PC-3 (cell line): ENCODE results near the gene TBCEL. TPM values are rescaled to one million over a fixed set of nuclear protein-coding genes. Genes with fewer than 3 reads are reported as not detected.

Source experiments
- ATAC-seq: fragments of 200-7000 bp; cut with Tn5 transposase; 2 replicates; pipeline ENCODE4 v1.9.1; 2020; ENCODE audit warnings: mild to moderate bottlenecking, moderate library complexity
- BruUV-seq: library from RNA; stranded (reverse); fragments of 400-500 nt; replicated peaks from 2 replicates; lab custom pipeline; 2021; lab: Mats Ljungman, UMichigan
- CTCF ChIA-PET: fragments of 300-600 bp; sonication (Branson Sonifier 250); formaldehyde crosslinking; loops from one replicate; lab custom pipeline; 2022; ENCODE audit warnings: antibody characterized with exemption; lab: Charles Lee
- POLR2A ChIA-PET: fragments of 300-600 bp; sonication (Branson Sonifier 250); formaldehyde crosslinking; loops from one replicate; lab custom pipeline; 2022; ENCODE audit warnings: antibody characterized with exemption; ENCODE audit not compliant: unreplicated experiment; lab: Charles Lee
- DNase-seq: peaks from one replicate; pipeline ENCODE4 v3.0.0-alpha.2; 2015
- H2AFZ ChIP-seq: fragments of 300-600 bp; sonication (generic); 2 replicates; pipeline ENCODE4 v1.6.0; 2016; ENCODE audit warnings: antibody characterized with exemption, low read length
- H3F3A ChIP-seq: fragments of 300-600 bp; sonication (generic); one replicate; pipeline ENCODE4 v1.6.0; 2017; ENCODE audit warnings: antibody characterized with exemption, low read length, control low read depth, mild to moderate bottlenecking; ENCODE audit not compliant: unreplicated experiment
- H3K27ac ChIP-seq: fragments of 300-600 bp; sonication (generic); 2 replicates; pipeline ENCODE4 v1.5.1; 2016; ENCODE audit warnings: mild to moderate bottlenecking, low read length
- H3K27me3 ChIP-seq: fragments of 300-600 bp; sonication (generic); 2 replicates; pipeline ENCODE4 v1.6.1; 2016; ENCODE audit warnings: low read length, mixed read lengths
- H3K36me3 ChIP-seq: fragments of 300-600 bp; sonication (generic); 2 replicates; pipeline ENCODE4 v1.6.1; 2016; ENCODE audit warnings: low read depth, mixed run types, low read length, mixed read lengths
- H3K4me1 ChIP-seq: fragments of 300-600 bp; sonication (generic); 2 replicates; pipeline ENCODE4 v1.5.1; 2016; ENCODE audit warnings: low read length; ENCODE audit not compliant: insufficient read depth
- H3K4me2 ChIP-seq: fragments of 300-600 bp; sonication (generic); 2 replicates; pipeline ENCODE4 v1.6.0; 2016; ENCODE audit warnings: low read length
- H3K4me3 ChIP-seq: fragments of 300-600 bp; sonication (generic); 2 replicates; pipeline ENCODE4 v1.5.1; 2016; ENCODE audit warnings: mild to moderate bottlenecking, low read length, mixed read lengths
- H3K79me2 ChIP-seq: fragments of 300-600 bp; sonication (generic); 2 replicates; pipeline ENCODE4 v1.6.1; 2017; ENCODE audit warnings: low read length, mixed read lengths
- H3K9ac ChIP-seq: fragments of 300-600 bp; sonication (generic); 2 replicates; pipeline ENCODE4 v1.6.0; 2016; ENCODE audit warnings: mild to moderate bottlenecking, low read length
- H3K9me2 ChIP-seq: fragments of 300-600 bp; sonication (generic); replicated peaks from 2 replicates; pipeline ENCODE4 v1.6.1; 2016; ENCODE audit warnings: mixed run types, low read length, mixed read lengths
- H3K9me3 ChIP-seq: fragments of 300-600 bp; sonication (generic); 2 replicates; pipeline ENCODE4 v1.6.1; 2016; ENCODE audit warnings: low read length, mixed read lengths
- H4K20me1 ChIP-seq: fragments of 300-600 bp; sonication (generic); 2 replicates; pipeline ENCODE4 v1.6.1; 2016; ENCODE audit warnings: low read length, mixed read lengths
- EZH2 ChIP-seq: fragments of 300-600 bp; sonication (generic); IDR thresholded peaks from one replicate; pipeline ENCODE4 v1.6.1; 2017; ENCODE audit warnings: antibody characterized with exemption, mild to moderate bottlenecking, low read length; ENCODE audit not compliant: unreplicated experiment
- EZH2phosphoT487 ChIP-seq: fragments of 300-600 bp; sonication (generic); IDR thresholded peaks from 2 replicates; pipeline ENCODE4 v1.6.1; 2018; ENCODE audit warnings: mild to moderate bottlenecking, antibody characterized with exemption, low read length, borderline replicate concordance
- intact Hi-C: fragments of 100-400 bp; cut with micrococcal nuclease; formaldehyde crosslinking; loops from 2 replicates; pipeline ENCODE4 v1.9.0; 2023
- total RNA-seq: library from RNA; depleted of rRNA; stranded (reverse); fragments of >200 nt; gene quantifications from 2 replicates; pipeline ENCODE4 v1.2.3, GENCODE V29; 2014
- TF ChIP-seq, protein P1 (sequence below): fragments of 300-600 bp; sonication (generic); conservative IDR thresholded peaks from 2 replicates; pipeline ENCODE4 v1.5.1; 2017; ENCODE audit warnings: antibody characterized with exemption, low read depth, mild to moderate bottlenecking, low read length

TBCEL gene
- total RNA-seq, 1 experiment from 2014 or later, result 6.6 TPM

DNA sequence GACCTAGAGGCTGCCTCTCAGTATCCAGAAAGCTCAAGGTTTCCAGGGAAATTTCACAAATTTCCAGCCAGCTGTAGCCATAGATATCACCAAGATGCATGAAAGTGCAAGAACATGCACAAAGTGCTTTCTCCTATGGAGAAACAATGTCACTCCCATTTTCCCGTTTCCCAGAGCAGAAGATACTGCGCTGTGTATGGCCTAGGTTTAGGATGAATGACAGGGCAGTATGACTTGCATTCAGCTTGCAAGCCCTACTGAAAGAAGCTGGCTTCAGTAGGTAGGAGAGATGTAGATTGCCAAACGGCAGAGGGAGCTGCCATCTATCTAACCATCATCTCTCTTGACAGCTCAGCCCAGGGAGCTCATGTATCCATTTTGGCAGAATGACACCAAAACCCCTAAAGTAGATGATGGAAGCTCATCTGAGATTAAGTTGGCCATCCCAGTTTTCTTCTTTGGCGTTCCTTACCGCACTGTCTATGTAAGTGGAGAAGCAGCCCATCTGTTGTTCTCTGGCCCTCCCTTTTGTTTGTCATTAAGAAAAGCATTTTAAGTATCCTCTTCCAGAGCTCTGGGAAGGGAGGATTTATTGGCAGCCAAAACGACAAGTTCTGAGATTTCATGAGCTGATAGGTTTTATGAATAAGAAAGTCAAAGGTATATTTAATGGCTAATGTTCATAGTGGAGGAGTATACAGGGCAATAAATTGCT lies 81.7 kb downstream of the TBCEL start:
- DNase-seq, result peak; percentile 20
- no peak overlapping the region for H3K9ac ChIP-seq
- intact Hi-C loops, result no loop called here
- H3K36me3 ChIP-seq, result no peaks in the 10 kb centered on the region
- ATAC-seq, result peak; percentile 45
- H3K27ac ChIP-seq, result no peak overlapping the region
- no TSS peak for BruUV-seq
- no peak overlapping the region for H3K4me2 ChIP-seq
- H4K20me1 ChIP-seq, result no peaks in the 10 kb centered on the region
- ChIA-PET POLR2A (no interaction called here), CTCF (interaction anchor here (0.5 to 1.0 kb wide), 5 partner anchors 38 to 692 kb away, joined by 3 to 8 read pairs (median 3); no protein-coding TSS in a partner anchor)
- H3K4me1 ChIP-seq, result no peaks in the 10 kb centered on the region
- H3K79me2 ChIP-seq, result no peaks in the 10 kb centered on the region
- TF ChIP-seq EZH2 (no peak), EZH2phosphoT487 (no peak)
- TF ChIP-seq, protein P1, sequence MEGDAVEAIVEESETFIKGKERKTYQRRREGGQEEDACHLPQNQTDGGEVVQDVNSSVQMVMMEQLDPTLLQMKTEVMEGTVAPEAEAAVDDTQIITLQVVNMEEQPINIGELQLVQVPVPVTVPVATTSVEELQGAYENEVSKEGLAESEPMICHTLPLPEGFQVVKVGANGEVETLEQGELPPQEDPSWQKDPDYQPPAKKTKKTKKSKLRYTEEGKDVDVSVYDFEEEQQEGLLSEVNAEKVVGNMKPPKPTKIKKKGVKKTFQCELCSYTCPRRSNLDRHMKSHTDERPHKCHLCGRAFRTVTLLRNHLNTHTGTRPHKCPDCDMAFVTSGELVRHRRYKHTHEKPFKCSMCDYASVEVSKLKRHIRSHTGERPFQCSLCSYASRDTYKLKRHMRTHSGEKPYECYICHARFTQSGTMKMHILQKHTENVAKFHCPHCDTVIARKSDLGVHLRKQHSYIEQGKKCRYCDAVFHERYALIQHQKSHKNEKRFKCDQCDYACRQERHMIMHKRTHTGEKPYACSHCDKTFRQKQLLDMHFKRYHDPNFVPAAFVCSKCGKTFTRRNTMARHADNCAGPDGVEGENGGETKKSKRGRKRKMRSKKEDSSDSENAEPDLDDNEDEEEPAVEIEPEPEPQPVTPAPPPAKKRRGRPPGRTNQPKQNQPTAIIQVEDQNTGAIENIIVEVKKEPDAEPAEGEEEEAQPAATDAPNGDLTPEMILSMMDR, result peak; percentile 43
- no peak overlapping the region for H2AFZ ChIP-seq
- H3F3A ChIP-seq, result no peaks in the 10 kb centered on the region
- no peak overlapping the region for H3K4me3 ChIP-seq
- peaks cover 51% of the 10 kb centered on the region for H3K27me3 ChIP-seq
- no peaks in the 10 kb centered on the region for H3K9me2 ChIP-seq
- no peaks in the 10 kb centered on the region for H3K9me3 ChIP-seq

- BruUV-seq, result no TSS peak
- no peaks in the 10 kb centered on the region for H3K9me2 ChIP-seq
- H3K79me2 ChIP-seq, result no peaks in the 10 kb centered on the region
- intact Hi-C loops, result no loop called here
- H3K36me3 ChIP-seq, result no peaks in the 10 kb centered on the region
- DNase-seq, result no peak
- H3K27me3 ChIP-seq, result peaks cover 52% of the 10 kb centered on the region
- no peaks in the 10 kb centered on the region for H3K9me3 ChIP-seq
- H3K4me2 ChIP-seq, result no peak overlapping the region
- H3K27ac ChIP-seq, result no peak overlapping the region
- no peaks in the 10 kb centered on the region for H3F3A ChIP-seq
- no peak overlapping the region for H3K9ac ChIP-seq
- no peaks in the 10 kb centered on the region for H3K4me1 ChIP-seq
- POLR2A ChIA-PET, result no interaction called here
- CTCF ChIA-PET, result no interaction called here
- H2AFZ ChIP-seq, result no peak overlapping the region
- H3K4me3 ChIP-seq, result no peak overlapping the region
- TF ChIP-seq EZH2phosphoT487 (no peak), EZH2 (no peak)
- TF ChIP-seq, protein P1, result no peak
- ATAC-seq, result no peak; the same call in 1 of the 2 replicates
- no peaks in the 10 kb centered on the region for H4K20me1 ChIP-seq
These were observed 82.9 kb downstream of the TBCEL start for GRCh38 chr11:121106812-121107211.

DNA sequence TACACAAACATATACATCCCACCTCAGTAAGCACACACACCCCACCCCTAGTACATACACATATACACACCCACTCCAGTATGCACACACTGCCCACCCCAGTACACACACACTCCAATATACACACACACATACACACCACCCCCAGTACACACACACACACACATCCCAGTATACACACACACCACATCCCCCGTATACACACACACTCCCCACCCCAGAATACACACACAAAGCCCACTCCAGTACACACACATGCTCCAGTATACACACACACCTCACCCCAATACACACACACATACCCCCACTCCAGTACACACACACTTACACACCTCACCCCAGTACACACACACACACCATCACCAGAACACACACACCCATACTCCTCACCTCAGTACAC lies 84.5 kb downstream of the TBCEL start:
- no peak for ATAC-seq
- CTCF ChIA-PET, result no interaction called here
- H4K20me1 ChIP-seq, result no peaks in the 10 kb centered on the region
- POLR2A ChIA-PET, result no interaction called here
- H3K9me2 ChIP-seq, result no peaks in the 10 kb centered on the region
- H3K4me2 ChIP-seq, result no peak overlapping the region
- no peaks in the 10 kb centered on the region for H3K36me3 ChIP-seq
- no peak overlapping the region for H3K4me3 ChIP-seq
- H3F3A ChIP-seq, result no peaks in the 10 kb centered on the region
- intact Hi-C loops, result no loop called here
- peaks cover 41% of the 10 kb centered on the region for H3K27me3 ChIP-seq
- H3K9me3 ChIP-seq, result no peaks in the 10 kb centered on the region
- no peaks in the 10 kb centered on the region for H3K4me1 ChIP-seq
- no peaks in the 10 kb centered on the region for H3K79me2 ChIP-seq
- H2AFZ ChIP-seq, result no peak overlapping the region
- TF ChIP-seq EZH2phosphoT487 (no peak), EZH2 (no peak)
- TF ChIP-seq, protein P1, result no peak
- H3K9ac ChIP-seq, result no peak overlapping the region
- no TSS peak for BruUV-seq
- DNase-seq, result no peak
- H3K27ac ChIP-seq, result no peak overlapping the region
